Mesodermal cell (in vitro differentiated cells): ENCODE measurements around the gene AKAP8L.

Experiments
- H3K27ac ChIP-seq: 2 replicates; pipeline ENCODE4 v1.7.0; 2013; ENCODE audit warnings: mild to moderate bottlenecking, low read depth, low read length, moderate library complexity; ENCODE audit not compliant: severe bottlenecking
- H3K36me3 ChIP-seq: 2 replicates; pipeline ENCODE4 v1.7.1; 2013; ENCODE audit warnings: mild to moderate bottlenecking, low read length, moderate library complexity; ENCODE audit not compliant: control insufficient read depth, insufficient read depth
- H3K4me1 ChIP-seq: one replicate; pipeline ENCODE4 v1.7.1; 2013; ENCODE audit warnings: mild to moderate bottlenecking, low read length; ENCODE audit not compliant: insufficient read depth, control insufficient read depth, poor library complexity, severe bottlenecking
- H3K4me3 ChIP-seq: 2 replicates; pipeline ENCODE4 v1.7.0; 2013; ENCODE audit warnings: low read length, control low read depth, mild to moderate bottlenecking; ENCODE audit not compliant: insufficient read depth, poor library complexity, severe bottlenecking; ENCODE audit errors: extremely low read depth
- H3K9me3 ChIP-seq: 2 replicates; pipeline ENCODE4 v1.7.1; 2013; ENCODE audit warnings: mild to moderate bottlenecking, low read length, moderate library complexity; ENCODE audit not compliant: control insufficient read depth
- WGBS, 2 experiments: methylation state at CpG; one replicate each; pipeline ENCODE4 v1.1.5; 2013; ENCODE audit warnings: missing lambda C conversion rate in 2 of 2; ENCODE audit not compliant: insufficient coverage in 2 of 2; 5-methylcytosine and 5-hydroxymethylcytosine counted together

Gene AKAP8L

DNA sequence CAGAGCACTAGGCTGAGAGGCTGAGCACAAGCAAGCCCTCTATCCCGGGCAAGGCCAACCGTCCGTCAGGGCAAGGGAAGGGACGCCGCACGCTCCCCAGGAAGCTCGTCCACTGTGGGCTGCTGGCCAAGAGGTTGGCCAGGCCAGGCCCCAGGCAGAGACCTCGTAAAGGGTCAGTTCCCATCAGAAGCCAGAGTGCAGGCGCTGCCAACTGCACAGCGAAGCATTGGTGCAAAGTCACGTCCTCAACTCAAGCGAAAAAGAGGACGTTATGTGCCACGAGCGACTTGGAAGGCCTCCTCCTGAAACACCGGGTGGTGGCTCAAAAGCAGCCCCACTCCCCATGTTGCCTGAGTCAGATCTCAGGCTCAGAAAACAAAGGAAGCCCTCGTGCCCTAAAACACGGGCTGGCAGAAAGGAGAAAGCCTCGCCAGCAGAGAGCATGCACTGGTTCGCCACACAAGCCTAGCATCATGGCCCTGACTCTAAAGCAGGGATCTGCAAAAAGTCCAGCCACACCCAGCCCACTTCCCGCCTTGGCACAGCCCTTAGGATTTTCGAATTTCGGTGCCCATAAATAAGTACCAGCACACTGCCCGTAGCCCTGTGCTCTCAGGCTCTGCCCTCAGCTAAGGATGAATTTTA lies 43.9 kb downstream of the AKAP8L start:
- H3K36me3 ChIP-seq, result peaks cover 49% of the 10 kb centered on the region
- H3K4me1 ChIP-seq, result peaks cover 7% of the 10 kb centered on the region
- H3K4me3 ChIP-seq, result no peak overlapping the region
- no peak overlapping the region for H3K27ac ChIP-seq
- WGBS, 2 experiments, result 96 to 98% methylated on average over 23 to 24 of the region's 24 CpGs
- no peaks in the 10 kb centered on the region for H3K9me3 ChIP-seq

GRCh38 chr19:15374105-15374651 lies 44.6 kb downstream of the AKAP8L start:
- peaks cover 7% of the 10 kb centered on the region for H3K4me1 ChIP-seq
- H3K36me3 ChIP-seq, result peaks cover 56% of the 10 kb centered on the region
- no peak overlapping the region for H3K4me3 ChIP-seq
- no peaks in the 10 kb centered on the region for H3K9me3 ChIP-seq
- WGBS, 2 experiments, result 89% methylated on average over 20 to 21 of the region's 21 CpGs
- H3K27ac ChIP-seq, result no peak overlapping the region

DNA sequence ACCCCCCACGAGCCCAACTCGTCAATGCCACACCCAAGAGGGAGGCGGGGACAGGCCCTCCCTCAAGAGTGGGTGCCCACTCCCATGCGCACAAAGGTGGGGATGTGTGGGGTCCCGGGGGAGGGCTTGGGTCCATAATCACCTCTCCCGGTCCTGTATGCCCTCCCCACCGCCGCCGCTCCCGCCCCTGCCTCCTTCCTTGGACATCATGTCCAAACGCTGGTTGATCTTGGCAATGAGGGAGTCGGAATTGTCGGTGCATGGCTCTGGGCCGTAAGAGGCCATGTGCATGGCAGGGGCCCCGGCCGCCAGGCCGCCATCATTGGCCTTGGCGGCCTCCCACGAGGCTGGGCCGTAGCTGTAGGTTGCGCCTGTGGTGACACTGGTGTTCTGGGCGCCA lies 45.1 kb downstream of the AKAP8L start:
- Histone ChIP-seq H3K9me3 (no peaks in the 10 kb centered on the region), H3K36me3 (peaks cover 61% of the 10 kb centered on the region), H3K4me1 (peaks cover 7% of the 10 kb centered on the region), H3K27ac (no peak overlapping the region), H3K4me3 (no peak overlapping the region)
- WGBS, 2 experiments, result 97 to 100% methylated on average over 20 to 21 of the region's 22 CpGs

- H3K36me3 ChIP-seq, result peaks cover 69% of the 10 kb centered on the region
- H3K4me3 ChIP-seq, result no peak overlapping the region
- H3K9me3 ChIP-seq, result no peaks in the 10 kb centered on the region
- H3K4me1 ChIP-seq, result peaks cover 7% of the 10 kb centered on the region
- whole genome bisulfite sequencing, 2 experiments, result 96 to 97% methylated on average over 29 to 30 of the region's 30 CpGs
- H3K27ac ChIP-seq, result no peak overlapping the region
Measured at GRCh38 chr19:15372891-15373301, 45.9 kb downstream of the AKAP8L start.

DNA sequence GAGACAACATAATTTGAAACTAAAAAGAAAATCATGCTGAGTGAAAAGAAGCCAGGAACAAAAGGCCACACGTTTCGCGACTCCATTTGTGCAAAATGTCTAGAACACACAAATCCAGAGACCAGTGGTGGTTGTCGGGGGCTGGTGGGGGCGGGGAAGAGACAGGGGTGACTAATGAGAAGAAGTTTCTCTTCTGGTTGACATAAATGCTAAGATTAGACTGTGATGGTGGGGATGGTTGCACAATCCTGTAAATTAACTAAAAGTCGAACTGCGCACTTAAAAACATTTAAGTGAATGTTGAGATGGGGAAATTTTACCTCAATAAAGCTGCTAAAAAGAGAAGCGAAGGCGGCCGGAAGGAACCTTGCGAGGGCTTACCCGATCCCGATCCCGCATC lies 46.3 kb downstream of the AKAP8L start:
- peaks cover 7% of the 10 kb centered on the region for H3K4me1 ChIP-seq

DNA sequence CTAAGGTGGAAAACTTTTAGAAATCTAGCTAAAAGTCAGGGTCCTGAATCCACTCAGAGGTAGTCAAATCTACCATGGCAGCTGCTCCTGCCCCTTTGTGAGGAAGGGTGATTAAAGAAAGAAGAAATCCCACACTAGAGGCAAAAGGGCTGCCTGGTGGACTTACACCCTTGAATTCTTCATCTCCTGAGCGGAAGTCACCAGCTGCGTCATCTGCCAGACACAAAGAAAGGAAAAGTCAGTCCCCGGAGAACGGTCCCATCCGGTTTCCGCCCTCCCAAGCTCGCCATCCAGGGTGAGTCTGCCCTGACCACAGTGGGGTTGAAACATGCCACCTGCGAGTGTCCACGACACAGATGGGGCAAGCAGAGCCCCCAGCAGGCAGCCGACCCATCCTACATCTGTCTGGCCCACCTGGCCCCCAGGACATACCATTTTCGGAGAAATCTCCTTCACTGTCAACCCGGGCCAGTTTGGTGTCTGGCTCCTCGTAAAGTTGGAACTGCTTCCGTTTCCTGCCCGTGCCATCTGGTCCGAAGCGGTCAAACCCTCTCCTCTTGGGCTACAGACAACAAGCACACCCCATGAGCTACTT lies 46.9 kb downstream of the AKAP8L start:
- Histone ChIP-seq H3K36me3 (peaks cover 77% of the 10 kb centered on the region), H3K9me3 (no peaks in the 10 kb centered on the region), H3K4me3 (no peak overlapping the region), H3K4me1 (peaks cover 3% of the 10 kb centered on the region), H3K27ac (no peak overlapping the region)
- WGBS, 2 experiments, result 94 to 97% methylated on average over 15 to 17 of the region's 17 CpGs

More for the DNA sequence above, 46.3 kb downstream of the AKAP8L start:
- Histone ChIP-seq H3K36me3 (peaks cover 73% of the 10 kb centered on the region), H3K4me3 (no peak overlapping the region), H3K27ac (no peak overlapping the region), H3K9me3 (no peaks in the 10 kb centered on the region)
- 96 to 97% methylated on average over 12 to 13 of the region's 14 CpGs for WGBS, 2 experiments

GRCh38 chr19:15371119-15371518 lies 47.7 kb downstream of the AKAP8L start:
- WGBS, 2 experiments, result 91 to 100% methylated on average over 2 to 6 of the region's 7 CpGs
- Histone ChIP-seq H3K4me3 (no peak overlapping the region), H3K9me3 (no peaks in the 10 kb centered on the region), H3K36me3 (peaks cover 81% of the 10 kb centered on the region), H3K4me1 (no peaks in the 10 kb centered on the region), H3K27ac (no peak overlapping the region)

GRCh38 chr19:15369594-15369891 lies 49.2 kb downstream of the AKAP8L start:
- H3K27ac ChIP-seq, result no peak overlapping the region
- no peak overlapping the region for H3K4me3 ChIP-seq
- no peaks in the 10 kb centered on the region for H3K4me1 ChIP-seq
- H3K9me3 ChIP-seq, result no peaks in the 10 kb centered on the region
- peaks cover 97% of the 10 kb centered on the region for H3K36me3 ChIP-seq
- WGBS, 2 experiments, result 94 to 99% methylated on average over 6 to 8 of the region's 9 CpGs

GRCh38 chr19:15368798-15369593 lies 49.8 kb downstream of the AKAP8L start:
- Histone ChIP-seq H3K36me3 (peaks cover 97% of the 10 kb centered on the region), H3K9me3 (no peaks in the 10 kb centered on the region), H3K27ac (no peak overlapping the region), H3K4me1 (no peaks in the 10 kb centered on the region), H3K4me3 (no peak overlapping the region)
- WGBS, 2 experiments, result 97% methylated on average over 35 of the region's 35 CpGs

DNA sequence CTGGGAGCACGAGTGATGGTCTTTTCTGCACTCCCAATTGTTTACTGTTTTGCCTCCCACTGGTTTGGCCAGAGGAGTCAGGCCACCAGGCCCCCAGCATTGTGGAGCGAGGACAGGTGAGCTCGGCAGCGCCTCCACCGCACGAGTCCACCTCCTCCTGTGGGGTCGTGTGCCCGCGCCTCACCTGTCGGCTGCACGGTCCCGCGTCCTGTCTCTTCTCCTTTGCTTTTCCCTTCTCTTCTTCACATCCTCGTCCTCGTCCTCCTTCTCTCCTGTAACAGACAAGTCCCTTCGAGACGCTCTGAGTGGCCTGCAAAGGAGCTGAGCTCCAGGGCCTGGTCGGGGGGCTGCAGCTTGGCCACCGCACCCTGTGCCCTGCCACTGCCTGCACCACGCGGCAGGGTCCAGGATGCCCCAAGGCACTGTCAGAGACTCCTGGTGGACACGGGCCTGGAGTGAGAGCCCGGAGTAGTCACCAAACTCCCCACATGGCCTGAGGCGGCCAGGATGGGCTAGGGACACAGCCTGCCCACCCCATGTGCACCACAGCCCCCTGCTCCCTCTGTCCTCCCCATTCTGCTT lies 50.6 kb downstream of the AKAP8L start:
- WGBS, 2 experiments, result 96 to 98% methylated on average over 19 to 22 of the region's 24 CpGs
- H3K4me3 ChIP-seq, result no peak overlapping the region
- no peak overlapping the region for H3K27ac ChIP-seq
- no peaks in the 10 kb centered on the region for H3K4me1 ChIP-seq
- peaks cover 89% of the 10 kb centered on the region for H3K36me3 ChIP-seq
- H3K9me3 ChIP-seq, result no peaks in the 10 kb centered on the region
